ENCODE measurements around the gene WDR4. TPM values are rescaled to one million over a fixed set of nuclear protein-coding genes. Genes with fewer than 3 reads are reported as not detected.

WDR4 gene
- total RNA-seq, 1 donor from 2014 or later, result 5.7 TPM

GRCh38 chr21:42887326-42887725, 8.0 kb upstream of the WDR4 start:
- Histone ChIP-seq H3K4me3 (no peak overlapping the region), H3K9ac (no peak overlapping the region), H3K4me2 (no peak overlapping the region), H4K20me1 (ENCODE audit: low read depth) (no peaks in the 10 kb centered on the region), H3K9me3 (ENCODE audit: low read depth) (no peaks in the 10 kb centered on the region), H3K27ac (no peak overlapping the region), H2AFZ (replicated peaks) (no peak overlapping the region), H3K36me3 (no peaks in the 10 kb centered on the region), H3K27me3 (no peaks in the 10 kb centered on the region), H3K4me1 (no peaks in the 10 kb centered on the region), H3K79me2 (ENCODE audit: low read depth) (no peaks in the 10 kb centered on the region), H3F3A (ENCODE audit: low read depth) (peaks cover 2% of the 10 kb centered on the region)
- no peak for TF ChIP-seq EZH2 (IDR thresholded peaks at IDR 0.05)
- TF ChIP-seq, protein P1, sequence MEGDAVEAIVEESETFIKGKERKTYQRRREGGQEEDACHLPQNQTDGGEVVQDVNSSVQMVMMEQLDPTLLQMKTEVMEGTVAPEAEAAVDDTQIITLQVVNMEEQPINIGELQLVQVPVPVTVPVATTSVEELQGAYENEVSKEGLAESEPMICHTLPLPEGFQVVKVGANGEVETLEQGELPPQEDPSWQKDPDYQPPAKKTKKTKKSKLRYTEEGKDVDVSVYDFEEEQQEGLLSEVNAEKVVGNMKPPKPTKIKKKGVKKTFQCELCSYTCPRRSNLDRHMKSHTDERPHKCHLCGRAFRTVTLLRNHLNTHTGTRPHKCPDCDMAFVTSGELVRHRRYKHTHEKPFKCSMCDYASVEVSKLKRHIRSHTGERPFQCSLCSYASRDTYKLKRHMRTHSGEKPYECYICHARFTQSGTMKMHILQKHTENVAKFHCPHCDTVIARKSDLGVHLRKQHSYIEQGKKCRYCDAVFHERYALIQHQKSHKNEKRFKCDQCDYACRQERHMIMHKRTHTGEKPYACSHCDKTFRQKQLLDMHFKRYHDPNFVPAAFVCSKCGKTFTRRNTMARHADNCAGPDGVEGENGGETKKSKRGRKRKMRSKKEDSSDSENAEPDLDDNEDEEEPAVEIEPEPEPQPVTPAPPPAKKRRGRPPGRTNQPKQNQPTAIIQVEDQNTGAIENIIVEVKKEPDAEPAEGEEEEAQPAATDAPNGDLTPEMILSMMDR (IDR thresholded peaks at IDR 0.05), result no peak
- peaks cover under 1% of the 10 kb centered on the region for H3K27me3 Mint-ChIP-seq (ENCODE audit: insufficient read depth, low read depth)
- H3K4me1 Mint-ChIP-seq, result peaks cover 2% of the 10 kb centered on the region
- no peaks in the 10 kb centered on the region for H3K9me3 Mint-ChIP-seq
- H3K27ac Mint-ChIP-seq, result no peak overlapping the region
- no peak for DNase-seq (ENCODE audit: low spot score)
- peaks cover 6% of the 10 kb centered on the region for H3K36me3 Mint-ChIP-seq
- no peak overlapping the region for H3K4me3 Mint-ChIP-seq

DNA sequence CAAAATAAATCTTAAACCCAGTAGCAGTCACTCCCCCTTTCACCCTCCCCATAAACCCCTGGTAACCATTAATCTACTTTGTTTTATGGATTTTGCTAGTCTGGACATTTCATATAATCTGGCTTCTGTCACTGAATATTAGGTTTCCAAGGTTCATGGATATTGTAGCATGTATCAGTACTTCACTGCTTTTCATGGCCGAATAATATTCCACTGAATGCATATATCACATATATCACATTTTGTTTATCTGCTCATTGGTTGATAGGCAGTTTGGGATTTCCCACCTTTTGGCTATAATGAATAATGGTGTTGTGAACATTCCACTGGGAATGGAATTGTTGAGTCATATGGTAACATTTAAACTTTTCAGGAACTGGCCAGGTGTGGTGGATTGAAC, 4.6 kb upstream of the WDR4 start:
- Histone ChIP-seq H3K4me2 (no peak overlapping the region), H3K9ac (no peak overlapping the region), H3K79me2 (ENCODE audit: low read depth) (peaks cover 17% of the 10 kb centered on the region), H3F3A (ENCODE audit: low read depth) (peaks cover 5% of the 10 kb centered on the region), H3K4me1 (peaks cover 5% of the 10 kb centered on the region), H4K20me1 (ENCODE audit: low read depth) (no peaks in the 10 kb centered on the region), H3K27me3 (no peaks in the 10 kb centered on the region), H2AFZ (replicated peaks) (no peak overlapping the region), H3K36me3 (no peaks in the 10 kb centered on the region), H3K4me3 (no peak overlapping the region), H3K27ac (no peak overlapping the region), H3K9me3 (ENCODE audit: low read depth) (no peaks in the 10 kb centered on the region)
- Mint-ChIP-seq H3K4me1 (peaks cover 11% of the 10 kb centered on the region), H3K4me3 (no peak overlapping the region), H3K27me3 (ENCODE audit: insufficient read depth, low read depth) (peaks cover 2% of the 10 kb centered on the region), H3K9me3 (no peaks in the 10 kb centered on the region), H3K27ac (no peak overlapping the region), H3K36me3 (peaks cover 7% of the 10 kb centered on the region)
- TF ChIP-seq EZH2 (IDR thresholded peaks at IDR 0.05) (no peak), EZH2phosphoT487 (IDR thresholded peaks at IDR 0.05) (no peak)
- TF ChIP-seq, protein P1 (IDR thresholded peaks at IDR 0.05), result no peak
- no peak for DNase-seq (ENCODE audit: low spot score)

DNA sequence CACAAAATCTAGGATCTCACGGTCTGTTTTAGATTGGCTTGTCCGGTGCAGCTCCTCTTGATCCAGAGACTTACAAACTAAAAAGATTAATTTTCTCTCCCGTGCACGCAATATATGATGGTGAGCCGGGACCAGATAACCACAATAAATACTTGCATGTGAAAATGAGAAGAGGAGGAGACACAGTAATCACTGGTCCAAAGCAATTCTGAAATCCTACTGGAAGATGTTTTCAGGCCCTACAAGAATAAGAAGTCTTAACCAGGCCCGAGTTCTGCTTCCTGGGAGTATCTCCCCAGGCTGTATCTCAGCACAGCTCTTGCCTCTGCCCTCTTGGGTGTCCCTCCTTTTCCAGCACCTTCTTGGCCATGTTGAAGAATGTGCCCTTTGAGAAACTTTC, 1.0 kb upstream of the WDR4 start:
- peaks cover 14% of the 10 kb centered on the region for H3F3A ChIP-seq (ENCODE audit: low read depth)
- no peak for DNase-seq (ENCODE audit: low spot score)
- peak overlapping the region; percentile 95 for H3K4me3 Mint-ChIP-seq
- peak overlapping the region; percentile 86 for H3K4me2 ChIP-seq
- TF ChIP-seq EZH2 (IDR thresholded peaks at IDR 0.05) (no peak), EZH2phosphoT487 (IDR thresholded peaks at IDR 0.05) (no peak)
- TF ChIP-seq, protein P1 (IDR thresholded peaks at IDR 0.05), result no peak
- H3K27me3 Mint-ChIP-seq (ENCODE audit: insufficient read depth, low read depth), result peaks cover 2% of the 10 kb centered on the region
- H3K4me1 ChIP-seq, result peaks cover 10% of the 10 kb centered on the region
- H4K20me1 ChIP-seq (ENCODE audit: low read depth), result no peaks in the 10 kb centered on the region
- H3K36me3 Mint-ChIP-seq, result peaks cover 12% of the 10 kb centered on the region
- H3K79me2 ChIP-seq (ENCODE audit: low read depth), result peaks cover 41% of the 10 kb centered on the region
- H3K27me3 ChIP-seq, result no peaks in the 10 kb centered on the region
- no peak overlapping the region for H2AFZ ChIP-seq (replicated peaks)
- H3K9me3 Mint-ChIP-seq, result no peaks in the 10 kb centered on the region
- H3K9ac ChIP-seq, result peak overlapping the region; percentile 65
- no peaks in the 10 kb centered on the region for H3K9me3 ChIP-seq (ENCODE audit: low read depth)
- H3K36me3 ChIP-seq, result no peaks in the 10 kb centered on the region
- peak overlapping the region; percentile 32 for H3K27ac Mint-ChIP-seq
- H3K27ac ChIP-seq, result no peak overlapping the region
- H3K4me3 ChIP-seq, result peak overlapping the region; percentile 79
- peaks cover 18% of the 10 kb centered on the region for H3K4me1 Mint-ChIP-seq
